ENCODE data around the gene KCNN3. TPM values are rescaled to one million over a fixed set of nuclear protein-coding genes. Genes with fewer than 3 reads are reported as not detected.

KCNN3 gene
- total RNA-seq, 2 experiments from 2014 or later: 0.11 TPM; not detected in 1

DNA sequence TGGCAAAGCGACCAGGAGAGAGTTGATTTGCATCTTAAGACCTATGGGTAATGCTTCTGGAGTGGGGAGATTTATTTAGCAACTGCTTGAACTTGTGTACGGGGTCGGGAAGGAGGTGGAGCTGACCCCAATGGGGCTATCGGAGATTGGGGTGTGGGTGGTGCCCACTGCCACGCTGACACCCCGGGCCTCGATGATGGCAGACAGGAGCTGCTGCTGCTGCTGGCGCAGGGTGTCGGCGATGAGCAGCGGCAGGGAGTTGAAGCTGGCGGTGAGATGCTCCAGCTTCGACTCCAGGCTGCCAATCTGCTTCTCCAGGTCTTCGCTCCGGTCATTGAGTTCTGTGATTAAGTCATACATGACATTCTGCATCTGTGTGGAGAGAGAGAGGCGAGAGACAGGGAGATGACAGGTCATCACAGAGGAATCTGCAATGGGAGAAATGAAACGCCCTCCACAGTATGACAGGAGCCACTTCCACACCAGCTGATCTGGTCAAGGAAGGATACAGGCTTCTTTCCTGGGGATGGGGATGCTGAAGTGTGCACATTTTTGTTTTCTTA, 162.1 kb downstream of the KCNN3 start:
- ATAC-seq: no peak
- POLR2A ChIA-PET: no interaction called here
- CTCF ChIA-PET: interaction anchor here (1.4 kb wide), 1 partner anchor 173 kb away, joined by 3 read pairs; no protein-coding TSS in a partner anchor
- H3K36me3 Mint-ChIP-seq (ENCODE audit: low read depth): no peaks in the 10 kb centered on the region
- H3K4me1 Mint-ChIP-seq (ENCODE audit: low read depth): peaks cover 4% of the 10 kb centered on the region
- TF ChIP-seq, protein P1, sequence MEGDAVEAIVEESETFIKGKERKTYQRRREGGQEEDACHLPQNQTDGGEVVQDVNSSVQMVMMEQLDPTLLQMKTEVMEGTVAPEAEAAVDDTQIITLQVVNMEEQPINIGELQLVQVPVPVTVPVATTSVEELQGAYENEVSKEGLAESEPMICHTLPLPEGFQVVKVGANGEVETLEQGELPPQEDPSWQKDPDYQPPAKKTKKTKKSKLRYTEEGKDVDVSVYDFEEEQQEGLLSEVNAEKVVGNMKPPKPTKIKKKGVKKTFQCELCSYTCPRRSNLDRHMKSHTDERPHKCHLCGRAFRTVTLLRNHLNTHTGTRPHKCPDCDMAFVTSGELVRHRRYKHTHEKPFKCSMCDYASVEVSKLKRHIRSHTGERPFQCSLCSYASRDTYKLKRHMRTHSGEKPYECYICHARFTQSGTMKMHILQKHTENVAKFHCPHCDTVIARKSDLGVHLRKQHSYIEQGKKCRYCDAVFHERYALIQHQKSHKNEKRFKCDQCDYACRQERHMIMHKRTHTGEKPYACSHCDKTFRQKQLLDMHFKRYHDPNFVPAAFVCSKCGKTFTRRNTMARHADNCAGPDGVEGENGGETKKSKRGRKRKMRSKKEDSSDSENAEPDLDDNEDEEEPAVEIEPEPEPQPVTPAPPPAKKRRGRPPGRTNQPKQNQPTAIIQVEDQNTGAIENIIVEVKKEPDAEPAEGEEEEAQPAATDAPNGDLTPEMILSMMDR (IDR thresholded peaks at IDR 0.05): no peak
- H3K27me3 Mint-ChIP-seq: peaks cover 6% of the 10 kb centered on the region
- H3K9me3 Mint-ChIP-seq: no peaks in the 10 kb centered on the region
- H3K27ac Mint-ChIP-seq: no peak overlapping the region
- H3K4me3 Mint-ChIP-seq: no peak overlapping the region
- intact Hi-C loops (cut with micrococcal nuclease): no loop called here
- DNase-seq: no peak

- Mint-ChIP-seq H3K9me3 (no peaks in the 10 kb centered on the region), H3K4me3 (no peak overlapping the region), H3K27ac (no peak overlapping the region), H3K4me1 (ENCODE audit: low read depth) (peaks cover 4% of the 10 kb centered on the region), H3K27me3 (peaks cover 6% of the 10 kb centered on the region), H3K36me3 (ENCODE audit: low read depth) (no peaks in the 10 kb centered on the region)
- POLR2A ChIA-PET: no interaction called here
- DNase-seq (no peak), ATAC-seq (no peak)
- CTCF ChIA-PET: interaction anchor here (1.4 kb wide), 1 partner anchor 174 kb away, joined by 3 read pairs; no protein-coding TSS in a partner anchor
- intact Hi-C loops (cut with micrococcal nuclease): no loop called here
- TF ChIP-seq, protein P1 (IDR thresholded peaks at IDR 0.05): no peak
Observed at GRCh38 chr1:154706851-154707250, 163.2 kb downstream of the KCNN3 start.

DNA sequence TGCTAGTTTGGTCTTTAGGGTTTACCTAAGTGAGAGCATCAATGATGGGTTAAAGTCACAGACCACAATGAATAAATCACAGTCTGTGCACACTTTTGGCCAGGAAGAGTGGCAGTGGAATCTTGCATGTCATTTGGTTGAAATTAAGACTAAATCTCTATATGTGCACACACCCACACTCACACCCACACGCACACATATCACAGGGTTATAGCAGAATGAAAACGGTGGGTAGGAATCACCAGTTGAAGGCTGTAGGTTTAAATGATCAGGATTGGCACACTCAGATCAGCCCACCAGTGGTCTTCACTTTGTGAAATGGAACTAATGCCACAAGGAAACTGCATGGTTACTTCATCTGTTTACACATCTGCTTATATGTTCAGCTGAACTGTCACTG, 164.5 kb downstream of the KCNN3 start:
- ChIA-PET CTCF (no interaction called here), POLR2A (no interaction called here)
- Mint-ChIP-seq H3K4me3 (no peak overlapping the region), H3K27ac (no peak overlapping the region), H3K27me3 (peaks cover 6% of the 10 kb centered on the region), H3K36me3 (ENCODE audit: low read depth) (no peaks in the 10 kb centered on the region), H3K4me1 (ENCODE audit: low read depth) (peaks cover 4% of the 10 kb centered on the region), H3K9me3 (no peaks in the 10 kb centered on the region)
- ATAC-seq: no peak
- TF ChIP-seq, protein P1 (IDR thresholded peaks at IDR 0.05): no peak
- intact Hi-C loops (cut with micrococcal nuclease): no loop called here
- DNase-seq: no peak

GRCh38 chr1:154703170-154703569, 166.9 kb downstream of the KCNN3 start:
- ChIA-PET POLR2A (no interaction called here), CTCF (interaction anchor here (1.6 kb wide), 1 partner anchor 26 kb away, joined by 3 read pairs; no protein-coding TSS in a partner anchor)
- DNase-seq (no peak), ATAC-seq (no peak)
- Mint-ChIP-seq H3K4me1 (ENCODE audit: low read depth) (peaks cover 11% of the 10 kb centered on the region), H3K27me3 (peaks cover 8% of the 10 kb centered on the region), H3K27ac (no peak overlapping the region), H3K36me3 (ENCODE audit: low read depth) (no peaks in the 10 kb centered on the region), H3K9me3 (no peaks in the 10 kb centered on the region), H3K4me3 (no peak overlapping the region)
- intact Hi-C loops (cut with micrococcal nuclease): no loop called here
- TF ChIP-seq, protein P1 (IDR thresholded peaks at IDR 0.05): no peak

DNA sequence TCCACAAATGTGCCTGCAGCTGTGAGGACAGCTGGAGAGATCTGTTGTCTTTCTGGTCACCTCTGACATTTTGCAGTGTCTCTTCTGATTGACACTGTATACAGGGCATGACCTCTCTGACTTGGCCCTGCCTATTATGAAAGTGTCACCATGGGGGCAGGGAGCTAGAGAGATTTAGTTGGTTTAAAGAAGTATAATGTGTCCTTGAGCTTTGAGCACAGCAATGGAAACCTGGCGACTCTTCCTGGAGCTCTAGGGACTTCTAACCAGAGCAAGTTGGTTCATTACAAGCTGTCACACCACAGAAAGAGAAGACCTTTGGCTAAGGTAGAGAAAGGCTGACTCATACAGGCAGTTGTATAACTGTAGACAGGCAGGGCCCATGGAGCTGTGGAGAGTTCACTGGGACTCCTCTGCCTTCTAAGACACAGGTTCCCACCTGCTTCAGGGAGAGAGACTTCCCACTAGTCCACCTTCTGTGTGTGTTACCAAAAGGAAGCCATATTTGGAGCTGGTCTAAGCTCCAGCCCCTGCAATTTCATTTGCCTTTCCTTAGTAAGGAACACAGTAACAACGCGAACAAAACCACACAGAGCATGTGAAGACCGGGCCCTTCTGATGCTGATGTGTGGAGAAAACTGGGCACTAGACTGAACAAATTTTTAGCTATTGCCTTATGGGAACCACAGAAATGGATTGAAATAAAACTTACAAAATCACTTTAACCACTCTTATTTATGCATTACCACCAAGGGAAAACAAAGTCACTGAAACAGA, 171.6 kb downstream of the KCNN3 start:
- ATAC-seq: peak; percentile 95
- POLR2A ChIA-PET: interaction anchor here (0.5 kb wide), 1 partner anchor 15 kb away, joined by 3 read pairs; no protein-coding TSS in a partner anchor
- Mint-ChIP-seq H3K4me3 (no peak overlapping the region), H3K27ac (peak overlapping the region; percentile 23), H3K4me1 (ENCODE audit: low read depth) (peaks cover 13% of the 10 kb centered on the region), H3K27me3 (peaks cover 9% of the 10 kb centered on the region), H3K9me3 (no peaks in the 10 kb centered on the region), H3K36me3 (ENCODE audit: low read depth) (no peaks in the 10 kb centered on the region)
- CTCF ChIA-PET: interaction anchor here (0.6 to 1.5 kb wide), 6 partner anchors 11 to 219 kb away, joined by 3 to 4 read pairs (median 3); no protein-coding TSS in a partner anchor
- TF ChIP-seq, protein P1 (IDR thresholded peaks at IDR 0.05): no peak
- DNase-seq: peak; percentile 59
- intact Hi-C loops (cut with micrococcal nuclease): no loop called here

Data from activated CD8-positive, alpha-beta T cell treated with anti-CD3 and anti-CD28 coated beads for 36 hours (primary cell).